Tibial nerve (tissue), 4 donors: ENCODE measurements around the gene METAP2. TPM values are rescaled to one million over a fixed set of nuclear protein-coding genes. Genes with fewer than 3 reads are reported as not detected.

Source experiments
- DNase-seq, 2 donors: peaks; one replicate each; pipeline ENCODE4 v3.0.0-alpha.2; 2019; ENCODE audit warnings: low spot score in 2 of 2
- H3K27ac ChIP-seq, 4 donors: fragments of 200-600 bp; sonication (generic) in 3 of 4; one replicate each; pipeline ENCODE4 v1.5.1; 2017 to 2019; ENCODE audit warnings: mild to moderate bottlenecking in 1 of 4
- H3K27me3 ChIP-seq, 2 donors: fragments of 200-600 bp; sonication (generic) in 1 of 2; one replicate each; pipeline versions ENCODE4 v1.5.1 to v1.6.0; 2017 to 2019
- H3K36me3 ChIP-seq, 3 donors: fragments of 200-600 bp; sonication (generic); one replicate each; pipeline ENCODE4 v1.5.1; 2018 to 2019
- H3K4me1 ChIP-seq, 4 donors: fragments of 200-600 bp; sonication (generic) in 3 of 4; one replicate each; pipeline ENCODE4 v1.5.1; 2017 to 2019
- H3K4me3 ChIP-seq, 4 donors: fragments of 200-600 bp; sonication (generic) in 3 of 4; one replicate each; pipeline ENCODE4 v1.5.1; 2017 to 2019; ENCODE audit warnings: mild to moderate bottlenecking in 1 of 4, moderate library complexity in 1 of 4
- H3K9me3 ChIP-seq, 4 donors: fragments of 200-600 bp; sonication (generic) in 3 of 4; one replicate each; pipeline ENCODE4 v1.5.1; 2017 to 2019
- CTCF ChIP-seq, 5 experiments: fragments of 200-600 bp in 3 of 5; fragments of 450-650 bp in 2 of 5; sonication (generic) in 3 of 5; IDR thresholded peaks; one replicate each; pipeline ENCODE4 v1.5.1; 2016 to 2019; ENCODE audit warnings: antibody characterized with exemption in 5 of 5, mild to moderate bottlenecking in 3 of 5, moderate library complexity in 2 of 5
- EP300 ChIP-seq, 2 donors: sonication (generic); formaldehyde crosslinking; IDR thresholded peaks; one replicate each; pipeline ENCODE4 v1.6.1; 2017; ENCODE audit warnings: antibody characterized with exemption in 2 of 2, mild to moderate bottlenecking in 1 of 2
- POLR2A ChIP-seq, 2 donors: fragments of 450-650 bp; IDR thresholded peaks; one replicate each; pipeline ENCODE4 v1.6.1; 2017; ENCODE audit warnings: antibody characterized with exemption in 2 of 2, mild to moderate bottlenecking in 2 of 2, moderate library complexity in 2 of 2
- WGBS, 2 donors: methylation state at CpG; one replicate each; pipeline ENCODE4 v1.1.5; 2018; 5-methylcytosine and 5-hydroxymethylcytosine counted together
- total RNA-seq, 4 donors: library from RNA; depleted of rRNA; stranded (reverse); fragments of >200 nt; gene quantifications; one replicate each; pipeline ENCODE4 v1.1.0, GENCODE V29; 2016

METAP2 gene
- total RNA-seq, 4 donors from 2014 or later = 62.6 to 111 (median 73.9) TPM

DNA sequence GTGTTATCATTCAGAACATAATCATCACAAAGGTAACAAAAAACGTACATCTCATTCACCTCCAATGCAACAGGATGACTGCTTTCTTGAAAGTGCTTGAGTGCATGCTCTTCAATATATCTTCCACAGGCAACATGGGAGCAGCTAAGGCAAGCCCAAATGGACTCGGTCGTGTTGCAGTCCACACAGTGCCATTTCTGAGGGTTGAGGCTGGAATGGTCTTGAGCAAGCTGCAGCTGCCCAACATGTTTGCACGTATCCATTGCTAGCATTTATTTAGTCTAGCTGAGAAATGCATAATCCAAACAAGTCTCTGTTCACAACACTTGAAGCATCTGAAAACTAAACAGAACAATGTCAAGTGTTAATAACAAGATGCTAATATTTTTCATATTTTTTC lies 60.0 kb downstream of the METAP2 start:
- H3K9me3 ChIP-seq = no peaks in the 10 kb centered on the region
- TF ChIP-seq POLR2A (IDR thresholded peaks at IDR 0.05) (no peak), CTCF (IDR thresholded peaks at IDR 0.05) (no peak), EP300 (IDR thresholded peaks at IDR 0.05) (no peak)
- H3K36me3 ChIP-seq = peaks cover 0 to 4% (median 0%) of the 10 kb centered on the region in 3 donors
- peaks cover 0 to 6% (median 0%) of the 10 kb centered on the region in 4 donors for H3K4me1 ChIP-seq
- no peak for DNase-seq
- H3K27me3 ChIP-seq = no peaks in the 10 kb centered on the region
- WGBS, 2 donors = 44 to 72% methylated on average over 4 of the region's 4 CpGs
- H3K27ac ChIP-seq = no peak overlapping the region
- no peak overlapping the region for H3K4me3 ChIP-seq

DNA sequence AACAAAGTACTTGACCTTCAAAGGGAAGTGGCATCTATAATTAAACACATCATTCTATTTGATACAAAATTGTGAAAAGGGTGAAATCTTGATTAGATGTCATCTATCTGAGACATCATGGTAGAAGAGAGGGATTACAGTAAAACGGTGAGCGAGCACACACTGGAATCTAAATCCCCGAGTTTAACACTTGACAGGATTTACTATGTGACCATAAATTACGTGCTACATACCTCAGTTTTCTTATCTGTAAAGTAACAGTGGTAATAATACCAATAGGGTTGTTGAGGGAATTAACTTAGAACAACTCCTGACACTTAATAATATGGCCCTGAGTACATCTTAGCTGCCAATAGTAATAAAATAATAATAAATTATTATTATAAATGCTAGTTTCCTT lies 64.1 kb downstream of the METAP2 start:
- TF ChIP-seq EP300 (IDR thresholded peaks at IDR 0.05) (no peak), CTCF (IDR thresholded peaks at IDR 0.05) (no peak), POLR2A (IDR thresholded peaks at IDR 0.05) (no peak)
- 62 to 75% methylated on average over 4 of the region's 4 CpGs for WGBS, 2 donors
- Histone ChIP-seq H3K4me3 (no peak overlapping the region), H3K9me3 (no peaks in the 10 kb centered on the region), H3K27ac (no peak overlapping the region), H3K4me1 (peaks cover 0 to 2% (median 0%) of the 10 kb centered on the region in 4 donors), H3K27me3 (no peaks in the 10 kb centered on the region), H3K36me3 (no peaks in the 10 kb centered on the region)
- DNase-seq = no peak

GRCh38 chr12:95538656-95539055 lies 64.7 kb downstream of the METAP2 start:
- Histone ChIP-seq H3K27ac (no peak overlapping the region), H3K27me3 (no peaks in the 10 kb centered on the region), H3K36me3 (no peaks in the 10 kb centered on the region), H3K4me1 (no peaks in the 10 kb centered on the region), H3K4me3 (no peak overlapping the region), H3K9me3 (no peaks in the 10 kb centered on the region)
- TF ChIP-seq POLR2A (IDR thresholded peaks at IDR 0.05) (no peak), CTCF (IDR thresholded peaks at IDR 0.05) (no peak)
- 64 to 69% methylated on average over 5 of the region's 5 CpGs for WGBS, 2 donors
- DNase-seq = no peak

GRCh38 chr12:95541436-95541835 lies 67.5 kb downstream of the METAP2 start:
- WGBS, 2 donors = 86 to 88% methylated on average over 7 of the region's 7 CpGs
- Histone ChIP-seq H3K4me1 (peaks cover 0 to 19% (median 3%) of the 10 kb centered on the region in 4 donors), H3K27ac (no peak overlapping the region), H3K9me3 (no peaks in the 10 kb centered on the region), H3K4me3 (no peak overlapping the region), H3K36me3 (no peaks in the 10 kb centered on the region), H3K27me3 (no peaks in the 10 kb centered on the region)
- no peak for DNase-seq
- no peak for TF ChIP-seq CTCF (IDR thresholded peaks at IDR 0.05)
- no peak for TF ChIP-seq POLR2A (IDR thresholded peaks at IDR 0.05)
- TF ChIP-seq EP300 (IDR thresholded peaks at IDR 0.05) = no peak

DNA sequence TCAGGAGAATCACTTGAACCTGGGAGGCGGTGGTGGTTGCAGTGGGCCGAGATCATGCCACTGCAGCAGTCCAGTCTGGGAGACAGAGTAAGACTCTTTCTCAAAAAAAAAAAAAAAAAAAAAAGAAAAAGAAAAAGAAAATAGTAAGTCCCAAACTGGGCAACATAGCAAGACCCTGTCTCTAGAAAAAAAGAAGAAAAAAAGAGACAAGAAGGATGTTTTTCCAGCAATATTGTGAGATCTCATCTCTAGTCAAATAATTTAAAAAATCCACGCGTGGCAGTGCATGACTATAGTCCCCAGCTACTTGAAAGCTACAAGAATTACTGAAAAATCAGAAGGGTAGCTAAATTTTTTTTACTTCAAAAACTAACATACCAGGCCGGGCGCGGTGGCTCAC lies 69.4 kb downstream of the METAP2 start:
- H3K4me1 ChIP-seq = peaks cover 0 to 24% (median 3%) of the 10 kb centered on the region in 4 donors
- WGBS, 2 donors = 95 to 100% methylated on average over 7 of the region's 7 CpGs

More for the DNA sequence above, 69.4 kb downstream of the METAP2 start:
- Histone ChIP-seq H3K36me3 (no peaks in the 10 kb centered on the region), H3K4me3 (no peak overlapping the region), H3K9me3 (no peaks in the 10 kb centered on the region), H3K27ac (no peak overlapping the region), H3K27me3 (no peaks in the 10 kb centered on the region)
- DNase-seq = no peak
- TF ChIP-seq CTCF (IDR thresholded peaks at IDR 0.05) = no peak
- TF ChIP-seq POLR2A (IDR thresholded peaks at IDR 0.05) = no peak
- no peak for TF ChIP-seq EP300 (IDR thresholded peaks at IDR 0.05)
